Measurements from ENCODE around the gene APOBEC4.
"Not testable (repeated sequence)": the region's sequence is repeated elsewhere in the genome, so short reads cannot be mapped to it uniquely, and the experiment has no call there.

The APOBEC4 gene

DNA sequence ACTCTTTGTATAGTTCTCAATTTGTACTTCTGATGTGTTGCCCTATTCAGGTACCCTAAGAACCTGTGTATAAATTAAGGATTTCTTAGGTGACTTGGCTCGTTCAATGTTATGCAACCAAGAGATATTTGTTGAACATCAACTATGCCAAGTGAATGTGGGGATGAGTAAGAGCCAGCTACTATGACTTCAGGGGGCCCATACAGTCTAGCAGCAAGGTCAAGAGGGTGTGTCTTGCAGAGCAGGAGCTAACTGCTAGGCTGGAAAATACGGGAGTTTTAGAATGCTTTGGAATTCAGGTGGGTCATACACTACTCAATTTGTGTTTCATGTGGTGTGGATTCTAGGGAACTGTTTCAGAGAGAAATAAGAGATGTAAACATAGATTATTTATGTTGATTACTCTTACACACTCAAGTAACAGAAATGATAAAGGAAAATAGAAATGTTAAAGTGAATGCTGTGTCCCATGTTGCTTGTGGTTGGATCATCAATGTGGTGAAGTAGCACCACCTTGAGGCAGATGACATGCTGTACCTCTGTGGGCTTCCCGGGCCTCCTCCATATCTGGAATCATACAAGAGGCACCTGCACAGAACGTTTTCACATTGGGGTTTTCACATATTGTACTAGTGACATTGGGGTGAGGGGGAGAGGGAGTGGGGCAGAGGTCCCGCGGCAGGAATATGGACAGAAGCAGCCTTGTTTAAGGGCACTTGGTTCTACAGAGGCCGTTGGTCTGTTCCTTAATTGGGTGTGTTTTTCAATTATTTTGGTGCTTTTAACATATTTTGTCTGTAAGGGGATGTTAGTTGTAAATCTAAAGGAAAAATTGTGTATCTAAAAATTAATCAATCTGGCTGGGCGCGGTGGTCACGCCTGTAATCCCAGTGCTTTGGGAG lies 30.0 kb downstream of the APOBEC4 start:
- H3K4me3 ChIP-seq (ENCODE audit: insufficient read depth, low read depth, low read length, poor library complexity, severe bottlenecking): no peak overlapping the region
- H3K4me1 ChIP-seq (ENCODE audit: control insufficient read depth, insufficient read depth, low read length, poor library complexity, severe bottlenecking): peaks cover 4% of the 10 kb centered on the region
- no peak overlapping the region for H3K27ac ChIP-seq (ENCODE audit: insufficient read depth, low read length, poor library complexity, severe bottlenecking)
- peak in 2 of 3 donors; percentile 14 to 20 for DNase-seq
- H3K9me3 ChIP-seq (ENCODE audit: control insufficient read depth, low read length): no peaks in the 10 kb centered on the region
- no peaks in the 10 kb centered on the region for H3K27me3 ChIP-seq (replicated peaks; ENCODE audit: control insufficient read depth, insufficient read depth, low read length, poor library complexity, severe bottlenecking)
- H3K36me3 ChIP-seq (ENCODE audit: control insufficient read depth, insufficient read depth, low read length): peaks cover 23% of the 10 kb centered on the region

DNA sequence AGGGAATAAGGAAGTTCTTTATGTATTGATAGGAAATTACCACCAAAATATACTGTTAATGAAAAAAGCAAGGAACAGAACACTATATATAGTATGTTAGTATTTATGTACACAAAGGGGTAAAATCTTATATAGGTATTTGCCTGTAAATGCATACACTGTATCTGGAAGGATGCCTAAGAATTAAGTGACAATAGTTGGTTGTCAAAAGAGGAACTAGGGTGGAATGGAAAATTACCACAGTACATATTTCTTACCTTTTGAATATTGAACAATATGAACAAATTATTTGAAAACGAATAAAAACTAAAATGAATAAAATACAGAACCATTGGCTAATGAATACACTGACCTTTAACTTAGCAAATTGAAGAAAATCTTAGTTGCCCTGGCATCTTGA lies 31.1 kb downstream of the APOBEC4 start:
- Histone ChIP-seq H3K27ac (ENCODE audit: insufficient read depth, low read length, poor library complexity, severe bottlenecking) (no peak overlapping the region), H3K36me3 (ENCODE audit: control insufficient read depth, insufficient read depth, low read length) (peaks cover 16% of the 10 kb centered on the region), H3K4me1 (ENCODE audit: control insufficient read depth, insufficient read depth, low read length, poor library complexity, severe bottlenecking) (no peaks in the 10 kb centered on the region), H3K9me3 (ENCODE audit: control insufficient read depth, low read length) (no peaks in the 10 kb centered on the region), H3K4me3 (ENCODE audit: insufficient read depth, low read depth, low read length, poor library complexity, severe bottlenecking) (no peak overlapping the region), H3K27me3 (replicated peaks; ENCODE audit: control insufficient read depth, insufficient read depth, low read length, poor library complexity, severe bottlenecking) (no peaks in the 10 kb centered on the region)
- DNase-seq: no peak

DNA sequence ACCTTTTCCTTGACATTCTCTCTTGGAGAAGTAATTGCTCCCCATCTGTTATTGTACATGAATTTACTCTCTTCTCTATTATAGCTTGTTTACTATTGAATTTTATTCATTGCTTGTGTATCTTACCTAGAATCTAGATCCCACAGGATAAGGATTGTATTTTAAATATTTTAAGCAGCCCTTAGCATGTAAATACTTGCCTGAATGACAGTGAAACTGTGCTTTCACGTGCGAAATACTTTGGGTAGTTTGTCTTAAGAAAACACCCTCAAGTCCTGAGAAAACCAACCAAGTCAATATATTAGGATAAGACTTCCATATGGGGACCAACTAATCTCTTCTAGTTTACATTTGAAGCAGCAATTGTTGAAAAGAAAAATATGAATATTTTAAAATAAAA lies 32.8 kb downstream of the APOBEC4 start:
- no peaks in the 10 kb centered on the region for H3K9me3 ChIP-seq (ENCODE audit: control insufficient read depth, low read length)
- H3K4me3 ChIP-seq (ENCODE audit: insufficient read depth, low read depth, low read length, poor library complexity, severe bottlenecking): no peak overlapping the region
- no peaks in the 10 kb centered on the region for H3K4me1 ChIP-seq (ENCODE audit: control insufficient read depth, insufficient read depth, low read length, poor library complexity, severe bottlenecking)
- H3K27ac ChIP-seq (ENCODE audit: insufficient read depth, low read length, poor library complexity, severe bottlenecking): no peak overlapping the region
- DNase-seq: no peak
- H3K36me3 ChIP-seq (ENCODE audit: control insufficient read depth, insufficient read depth, low read length): peaks cover 9% of the 10 kb centered on the region
- no peaks in the 10 kb centered on the region for H3K27me3 ChIP-seq (replicated peaks; ENCODE audit: control insufficient read depth, insufficient read depth, low read length, poor library complexity, severe bottlenecking)

DNA sequence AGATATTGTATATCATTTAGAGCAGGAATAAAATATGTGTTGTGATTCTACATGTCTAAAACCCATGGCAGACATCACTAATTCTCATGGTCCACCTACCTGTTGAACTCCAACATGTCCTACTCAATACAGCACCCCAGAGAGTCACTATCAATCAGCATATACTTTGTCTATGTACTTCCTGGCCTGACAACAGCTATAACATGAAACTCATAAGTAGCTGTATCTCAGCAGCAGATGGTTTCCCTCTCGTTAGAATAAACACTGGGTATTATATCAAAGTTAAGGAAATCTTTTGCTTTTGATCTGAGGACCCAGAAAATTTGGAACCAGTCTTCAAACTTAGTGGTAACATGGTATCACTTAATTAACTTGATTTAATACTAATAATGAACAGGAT lies 33.3 kb downstream of the APOBEC4 start:
- Histone ChIP-seq H3K4me1 (ENCODE audit: control insufficient read depth, insufficient read depth, low read length, poor library complexity, severe bottlenecking) (no peaks in the 10 kb centered on the region), H3K27me3 (replicated peaks; ENCODE audit: control insufficient read depth, insufficient read depth, low read length, poor library complexity, severe bottlenecking) (no peaks in the 10 kb centered on the region), H3K4me3 (ENCODE audit: insufficient read depth, low read depth, low read length, poor library complexity, severe bottlenecking) (no peak overlapping the region), H3K27ac (ENCODE audit: insufficient read depth, low read length, poor library complexity, severe bottlenecking) (no peak overlapping the region), H3K36me3 (ENCODE audit: control insufficient read depth, insufficient read depth, low read length) (peaks cover 4% of the 10 kb centered on the region), H3K9me3 (ENCODE audit: control insufficient read depth, low read length) (no peaks in the 10 kb centered on the region)
- DNase-seq: no peak

DNA sequence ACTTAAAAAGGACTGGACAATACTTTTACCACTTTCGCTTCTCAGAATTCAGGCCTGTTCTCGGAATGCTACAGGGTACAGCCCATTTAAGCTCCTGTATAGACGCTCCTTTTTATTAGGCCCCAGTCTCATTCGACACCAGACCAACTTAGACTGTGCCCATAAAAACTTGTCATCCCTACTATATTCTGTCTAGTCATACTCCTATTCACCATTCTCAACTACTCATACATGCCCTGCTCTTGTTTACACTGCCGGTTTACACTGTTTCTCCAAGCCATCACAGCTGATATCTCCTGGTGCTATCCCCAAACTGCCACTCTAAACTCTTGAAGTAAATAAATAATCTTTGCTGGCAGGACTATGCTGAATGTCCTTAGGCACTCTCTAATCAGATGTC lies 34.9 kb downstream of the APOBEC4 start:
- H3K27ac ChIP-seq (ENCODE audit: insufficient read depth, low read length, poor library complexity, severe bottlenecking); H3K9me3 ChIP-seq (ENCODE audit: control insufficient read depth, low read length); H3K36me3 ChIP-seq (ENCODE audit: control insufficient read depth, insufficient read depth, low read length); H3K4me1 ChIP-seq (ENCODE audit: control insufficient read depth, insufficient read depth, low read length, poor library complexity, severe bottlenecking); H3K27me3 ChIP-seq (replicated peaks; ENCODE audit: control insufficient read depth, insufficient read depth, low read length, poor library complexity, severe bottlenecking); DNase-seq; H3K4me3 ChIP-seq (ENCODE audit: insufficient read depth, low read depth, low read length, poor library complexity, severe bottlenecking): not testable (repeated sequence)

DNA sequence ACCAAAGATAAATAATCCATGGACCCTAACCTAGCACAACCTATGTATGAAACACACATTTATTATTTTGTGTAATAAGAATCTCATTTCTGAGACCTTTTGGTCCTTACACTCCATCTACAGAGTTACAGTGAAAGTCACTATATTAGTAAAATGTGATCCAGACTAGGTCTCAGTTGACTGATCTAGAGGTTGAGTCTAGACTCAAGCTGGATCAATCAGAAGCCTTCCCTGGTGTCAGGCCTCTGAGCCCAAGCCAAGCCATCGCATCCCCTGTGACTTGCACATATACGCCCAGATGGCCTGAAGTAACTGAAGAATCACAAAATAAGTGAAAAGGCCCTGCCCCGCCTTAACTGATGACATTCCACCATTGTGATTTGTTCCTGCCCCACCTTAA lies 40.1 kb downstream of the APOBEC4 start:
- not testable (repeated sequence) for H3K27me3 ChIP-seq (replicated peaks; ENCODE audit: control insufficient read depth, insufficient read depth, low read length, poor library complexity, severe bottlenecking); H3K9me3 ChIP-seq (ENCODE audit: control insufficient read depth, low read length); H3K27ac ChIP-seq (ENCODE audit: insufficient read depth, low read length, poor library complexity, severe bottlenecking); H3K4me3 ChIP-seq (ENCODE audit: insufficient read depth, low read depth, low read length, poor library complexity, severe bottlenecking); H3K4me1 ChIP-seq (ENCODE audit: control insufficient read depth, insufficient read depth, low read length, poor library complexity, severe bottlenecking); H3K36me3 ChIP-seq (ENCODE audit: control insufficient read depth, insufficient read depth, low read length); DNase-seq

DNA sequence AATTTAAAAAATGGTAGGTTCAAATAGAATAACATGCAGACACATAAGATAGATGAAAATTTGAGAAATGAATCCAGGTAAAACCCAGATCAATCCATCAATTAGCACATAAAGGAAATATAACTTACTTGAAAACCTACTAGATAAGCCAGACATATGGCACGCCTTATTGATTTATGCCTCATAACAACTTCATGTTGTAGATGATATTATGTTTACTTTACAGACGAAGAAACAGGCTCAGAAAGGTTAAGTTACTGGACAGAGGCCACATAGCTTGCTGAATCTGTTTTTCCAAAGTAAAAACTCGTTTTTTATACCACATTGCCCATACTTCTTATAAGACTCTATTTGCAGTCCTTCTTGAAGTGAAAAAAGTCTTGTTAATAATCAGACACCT lies 40.7 kb downstream of the APOBEC4 start:
- Histone ChIP-seq H3K36me3 (ENCODE audit: control insufficient read depth, insufficient read depth, low read length) (no peaks in the 10 kb centered on the region), H3K27ac (ENCODE audit: insufficient read depth, low read length, poor library complexity, severe bottlenecking) (no peak overlapping the region), H3K4me3 (ENCODE audit: insufficient read depth, low read depth, low read length, poor library complexity, severe bottlenecking) (no peak overlapping the region), H3K27me3 (replicated peaks; ENCODE audit: control insufficient read depth, insufficient read depth, low read length, poor library complexity, severe bottlenecking) (no peaks in the 10 kb centered on the region), H3K4me1 (ENCODE audit: control insufficient read depth, insufficient read depth, low read length, poor library complexity, severe bottlenecking) (no peaks in the 10 kb centered on the region), H3K9me3 (ENCODE audit: control insufficient read depth, low read length) (no peaks in the 10 kb centered on the region)
- DNase-seq: no peak

DNA sequence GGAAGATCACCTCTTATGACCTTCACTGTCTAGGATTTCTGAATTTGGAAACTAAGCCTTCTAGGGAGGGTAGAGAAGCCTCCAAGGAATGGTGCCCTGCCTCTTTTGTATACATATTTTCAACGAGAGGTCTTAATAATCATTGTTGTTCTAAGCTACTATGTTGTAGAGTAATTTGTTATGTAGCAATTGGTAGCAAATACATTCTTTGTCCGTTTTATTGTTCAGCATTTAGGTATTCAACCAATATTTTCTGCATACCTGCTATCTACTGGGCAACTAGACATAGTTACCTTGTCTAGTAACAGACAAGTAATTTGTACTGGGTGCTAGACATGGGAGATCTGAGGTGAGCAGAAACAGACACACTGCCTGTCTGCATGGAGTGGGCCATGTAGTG lies 42.1 kb downstream of the APOBEC4 start:
- Histone ChIP-seq H3K27ac (ENCODE audit: insufficient read depth, low read length, poor library complexity, severe bottlenecking) (no peak overlapping the region), H3K4me1 (ENCODE audit: control insufficient read depth, insufficient read depth, low read length, poor library complexity, severe bottlenecking) (no peaks in the 10 kb centered on the region), H3K36me3 (ENCODE audit: control insufficient read depth, insufficient read depth, low read length) (no peaks in the 10 kb centered on the region), H3K4me3 (ENCODE audit: insufficient read depth, low read depth, low read length, poor library complexity, severe bottlenecking) (no peak overlapping the region), H3K27me3 (replicated peaks; ENCODE audit: control insufficient read depth, insufficient read depth, low read length, poor library complexity, severe bottlenecking) (no peaks in the 10 kb centered on the region), H3K9me3 (ENCODE audit: control insufficient read depth, low read length) (no peaks in the 10 kb centered on the region)
- no peak for DNase-seq

DNA sequence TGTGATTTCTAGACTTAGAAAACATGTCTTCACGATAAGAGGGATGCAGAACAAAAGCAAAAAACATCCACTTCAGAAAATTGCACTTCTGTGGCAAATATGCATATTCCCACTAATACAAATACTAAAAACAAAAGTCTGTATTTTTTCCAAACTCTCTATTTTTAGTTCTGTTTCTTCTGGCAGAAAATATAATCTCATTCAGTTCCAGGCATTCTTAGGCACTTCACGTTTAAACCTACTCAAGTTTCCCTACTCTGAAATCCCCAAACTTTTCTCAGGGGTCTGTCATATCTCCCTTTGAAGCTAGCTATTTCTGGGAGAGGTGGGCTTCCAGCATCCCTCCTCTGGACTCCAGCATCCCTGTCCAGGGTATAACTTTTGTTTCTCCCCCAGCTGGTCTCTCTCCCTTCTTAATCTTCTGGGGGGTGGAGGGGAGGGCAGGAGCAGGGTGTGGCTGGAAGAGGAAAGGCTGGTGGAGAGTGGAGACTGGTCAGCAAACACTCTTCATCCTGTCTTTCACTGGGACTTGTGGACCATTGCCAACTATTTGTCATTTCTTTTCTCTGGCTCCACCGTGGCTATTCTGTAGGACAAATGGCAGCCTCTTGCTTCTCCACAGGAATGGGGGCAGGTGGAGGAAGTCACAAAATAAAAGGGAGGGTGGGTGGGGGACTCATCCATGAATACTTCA lies 43.2 kb downstream of the APOBEC4 start:
- Histone ChIP-seq H3K9me3 (ENCODE audit: control insufficient read depth, low read length) (no peaks in the 10 kb centered on the region), H3K27me3 (replicated peaks; ENCODE audit: control insufficient read depth, insufficient read depth, low read length, poor library complexity, severe bottlenecking) (no peaks in the 10 kb centered on the region), H3K4me1 (ENCODE audit: control insufficient read depth, insufficient read depth, low read length, poor library complexity, severe bottlenecking) (no peaks in the 10 kb centered on the region), H3K36me3 (ENCODE audit: control insufficient read depth, insufficient read depth, low read length) (no peaks in the 10 kb centered on the region), H3K4me3 (ENCODE audit: insufficient read depth, low read depth, low read length, poor library complexity, severe bottlenecking) (no peak overlapping the region), H3K27ac (ENCODE audit: insufficient read depth, low read length, poor library complexity, severe bottlenecking) (no peak overlapping the region)
- no peak for DNase-seq

DNA sequence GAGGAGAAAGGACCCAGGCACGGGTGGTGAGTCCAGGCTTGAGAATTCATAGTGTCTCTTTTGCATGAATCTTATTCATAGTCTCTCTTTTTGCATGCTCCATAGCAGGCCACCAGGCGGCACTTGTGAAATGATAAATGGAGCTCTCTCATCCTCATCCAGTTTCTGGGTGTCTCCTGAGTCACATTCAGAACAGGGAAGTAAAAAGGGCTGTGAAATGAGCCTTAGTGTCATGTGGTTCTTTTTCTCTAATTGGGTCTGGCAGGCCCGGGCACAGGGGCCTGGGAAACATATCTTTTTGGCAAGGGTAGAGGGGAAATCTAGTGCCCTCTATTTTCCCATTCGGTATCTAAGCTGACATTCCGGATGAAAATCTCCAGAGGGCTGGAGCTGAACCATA lies 43.8 kb downstream of the APOBEC4 start:
- no peaks in the 10 kb centered on the region for H3K4me1 ChIP-seq (ENCODE audit: control insufficient read depth, insufficient read depth, low read length, poor library complexity, severe bottlenecking)
- no peak overlapping the region for H3K4me3 ChIP-seq (ENCODE audit: insufficient read depth, low read depth, low read length, poor library complexity, severe bottlenecking)
- H3K9me3 ChIP-seq (ENCODE audit: control insufficient read depth, low read length): no peaks in the 10 kb centered on the region
- no peaks in the 10 kb centered on the region for H3K36me3 ChIP-seq (ENCODE audit: control insufficient read depth, insufficient read depth, low read length)
- DNase-seq: no peak
- H3K27me3 ChIP-seq (replicated peaks; ENCODE audit: control insufficient read depth, insufficient read depth, low read length, poor library complexity, severe bottlenecking): no peaks in the 10 kb centered on the region
- no peak overlapping the region for H3K27ac ChIP-seq (ENCODE audit: insufficient read depth, low read length, poor library complexity, severe bottlenecking)
